Body of pancreas (tissue), 4 donors: ENCODE results near the gene EGFL7.

ENCODE experiments used
- POLR2A ChIP-seq, 3 donors: fragments of 450-650 bp; IDR thresholded peaks; one replicate each; pipeline ENCODE4 v1.6.1; 2016; ENCODE audit warnings: antibody characterized with exemption in 3 of 3, mild to moderate bottlenecking in 2 of 3
- TF ChIP-seq, protein P1 (sequence below), 7 experiments: fragments of 450-650 bp in 4 of 7; fragments of 200-600 bp in 3 of 7; sonication (generic) in 3 of 7; IDR thresholded peaks; one replicate each; pipeline ENCODE4 v1.5.1; 2016 to 2019; ENCODE audit warnings: antibody characterized with exemption in 7 of 7

DNA sequence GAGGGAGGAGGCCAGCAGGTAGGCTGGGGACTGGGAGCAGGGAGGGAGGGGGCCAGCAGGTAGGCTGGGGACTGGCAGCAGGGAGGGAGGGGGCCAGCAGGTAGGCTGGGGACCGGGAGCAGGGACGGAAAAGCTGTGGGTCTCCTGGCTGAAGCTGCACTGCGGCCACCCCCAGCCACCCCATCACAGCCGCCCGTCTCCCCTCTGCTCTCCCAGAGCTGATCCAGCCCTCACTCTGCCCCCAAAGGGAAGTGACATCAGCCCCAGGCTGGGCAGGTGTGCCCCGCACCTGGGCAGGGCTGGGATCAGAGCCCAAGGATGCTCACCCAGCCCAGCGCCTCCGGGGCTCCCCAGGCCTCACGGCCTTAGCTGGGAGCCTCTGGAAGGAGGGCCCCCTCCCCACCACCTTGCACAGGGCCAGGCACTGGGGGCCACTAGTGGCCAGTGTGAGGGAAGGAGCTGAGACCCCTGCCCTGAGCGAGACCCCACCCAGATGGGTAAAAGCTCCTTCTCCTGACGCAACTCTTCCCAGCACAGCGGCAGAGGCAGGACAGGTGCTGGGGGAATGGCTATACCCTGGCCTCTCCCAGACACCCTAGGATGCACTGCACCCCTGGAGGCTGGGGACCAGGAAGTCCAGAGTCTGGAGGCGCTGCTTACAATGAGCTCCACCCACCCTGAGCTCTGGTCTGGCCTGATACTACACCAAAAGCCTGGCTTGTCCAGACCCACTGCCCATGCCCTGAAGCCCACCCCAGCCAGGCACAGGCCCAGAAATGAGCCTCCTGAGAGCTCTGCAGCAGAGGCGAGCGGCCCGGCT is 13.0 kb downstream of the EGFL7 start:
- peak in 1 of 3 donors; percentile 43 for TF ChIP-seq POLR2A (IDR thresholded peaks at IDR 0.05)
- TF ChIP-seq, protein P1, sequence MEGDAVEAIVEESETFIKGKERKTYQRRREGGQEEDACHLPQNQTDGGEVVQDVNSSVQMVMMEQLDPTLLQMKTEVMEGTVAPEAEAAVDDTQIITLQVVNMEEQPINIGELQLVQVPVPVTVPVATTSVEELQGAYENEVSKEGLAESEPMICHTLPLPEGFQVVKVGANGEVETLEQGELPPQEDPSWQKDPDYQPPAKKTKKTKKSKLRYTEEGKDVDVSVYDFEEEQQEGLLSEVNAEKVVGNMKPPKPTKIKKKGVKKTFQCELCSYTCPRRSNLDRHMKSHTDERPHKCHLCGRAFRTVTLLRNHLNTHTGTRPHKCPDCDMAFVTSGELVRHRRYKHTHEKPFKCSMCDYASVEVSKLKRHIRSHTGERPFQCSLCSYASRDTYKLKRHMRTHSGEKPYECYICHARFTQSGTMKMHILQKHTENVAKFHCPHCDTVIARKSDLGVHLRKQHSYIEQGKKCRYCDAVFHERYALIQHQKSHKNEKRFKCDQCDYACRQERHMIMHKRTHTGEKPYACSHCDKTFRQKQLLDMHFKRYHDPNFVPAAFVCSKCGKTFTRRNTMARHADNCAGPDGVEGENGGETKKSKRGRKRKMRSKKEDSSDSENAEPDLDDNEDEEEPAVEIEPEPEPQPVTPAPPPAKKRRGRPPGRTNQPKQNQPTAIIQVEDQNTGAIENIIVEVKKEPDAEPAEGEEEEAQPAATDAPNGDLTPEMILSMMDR (IDR thresholded peaks at IDR 0.05) = no peak
